DMS153 treated with DMSO at 0.1 percent for 48 hours (cell line): ENCODE data around the gene BTBD10.

Source experiments
- DNase-seq: peaks from one replicate; lab custom pipeline; 2025; ENCODE audit not compliant: unreplicated experiment; lab: John Stamatoyannopoulos, UW

The BTBD10 gene

DNA sequence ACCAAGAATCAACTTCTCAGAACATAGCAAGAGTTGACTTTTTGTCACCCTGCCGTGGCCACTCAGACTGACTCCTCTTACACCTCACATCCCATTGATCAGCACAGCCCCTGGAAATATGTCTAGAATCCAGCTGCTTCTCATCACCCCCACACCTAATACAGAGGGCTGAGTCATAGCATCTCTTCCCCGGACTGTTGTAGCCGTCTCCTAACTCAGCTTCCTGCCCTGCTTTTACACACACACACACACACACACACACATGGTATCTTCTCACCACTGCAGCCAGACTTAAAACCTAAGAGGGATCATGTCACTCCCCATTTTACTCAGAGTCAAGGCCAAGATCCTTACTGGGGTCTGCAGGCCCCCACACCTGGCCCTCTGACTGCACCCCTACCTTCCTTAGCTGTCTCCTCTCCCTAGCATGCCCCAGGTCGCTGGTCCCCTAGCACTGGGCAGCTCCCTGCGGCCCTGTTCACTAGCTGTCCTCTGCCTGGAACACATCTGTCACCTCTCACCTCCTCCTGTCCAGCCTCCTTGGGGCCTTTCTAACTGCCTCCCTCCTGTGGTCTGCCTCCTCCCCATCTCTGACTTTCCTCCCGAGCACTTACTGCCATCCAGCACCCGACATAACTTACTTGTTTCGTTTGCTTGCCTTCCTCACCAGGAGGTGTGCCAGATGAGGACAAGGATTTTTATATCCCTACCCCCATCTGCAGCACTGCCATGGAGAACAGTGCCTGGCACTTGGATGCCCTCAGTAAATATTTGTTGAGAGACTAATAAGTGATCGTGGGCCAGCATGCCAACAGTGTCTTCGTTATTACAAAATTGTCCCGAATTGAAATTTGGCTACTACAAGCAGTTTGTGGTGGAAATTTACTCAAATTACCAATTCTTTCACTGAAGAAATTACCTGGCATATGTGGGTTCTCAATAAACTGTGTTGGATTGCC lies 123.5 kb downstream of the BTBD10 start:
- no peak for DNase-seq

DNA sequence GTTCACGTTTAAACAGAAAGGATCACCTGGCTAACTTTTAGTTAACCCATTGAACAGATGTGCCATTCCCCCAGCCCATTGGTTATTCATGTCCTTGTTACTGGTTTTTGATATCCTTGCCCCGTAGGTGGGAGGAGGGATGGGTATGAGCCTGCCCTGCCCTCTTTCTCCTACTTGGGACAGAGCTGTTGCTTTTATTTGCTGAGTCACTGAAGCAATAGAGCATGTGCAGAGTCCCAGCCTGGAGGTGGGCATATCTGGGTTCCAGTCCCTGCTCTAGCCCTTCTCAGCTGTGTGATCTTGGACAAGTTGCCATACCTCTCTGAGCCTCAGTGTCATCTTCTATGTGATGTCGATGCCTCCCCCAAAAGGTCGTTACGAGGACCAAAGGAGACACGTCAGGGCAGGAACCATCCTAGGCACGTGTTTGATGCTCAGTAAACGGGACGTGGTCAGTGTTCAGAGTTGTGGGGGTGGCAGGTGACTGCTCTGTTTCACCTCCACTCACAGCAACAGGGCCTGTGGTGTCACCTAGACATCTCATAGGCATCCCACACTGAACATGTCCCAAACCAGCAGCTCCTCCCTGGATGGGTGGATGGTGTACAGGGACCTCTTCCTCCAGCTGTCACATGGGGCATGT lies 124.5 kb downstream of the BTBD10 start:
- no peak for DNase-seq

- DNase-seq, result no peak
Observed at GRCh38 chr11:13338019-13338426, 125.0 kb downstream of the BTBD10 start.
